HUES64 (cell line): Measurements from ENCODE around the gene HIVEP3.

Source experiments
- H3K27ac ChIP-seq: 2 replicates; pipeline ENCODE4 v1.7.0; 2013; ENCODE audit warnings: low read depth, low read length, inconsistent platforms
- H3K27me3 ChIP-seq: 2 replicates; pipeline ENCODE4 v1.6.1; 2013; ENCODE audit warnings: mild to moderate bottlenecking, low read length; ENCODE audit not compliant: insufficient read depth
- H3K36me3 ChIP-seq: 2 replicates; pipeline ENCODE4 v1.6.1; 2013; ENCODE audit warnings: mild to moderate bottlenecking, low read length; ENCODE audit not compliant: insufficient read depth
- H3K4me1 ChIP-seq: 2 replicates; pipeline ENCODE4 v1.6.1; 2013; ENCODE audit warnings: mild to moderate bottlenecking, low read length, moderate library complexity; ENCODE audit not compliant: insufficient read depth
- H3K4me3 ChIP-seq: 2 replicates; pipeline ENCODE4 v1.5.1; 2013; ENCODE audit warnings: mild to moderate bottlenecking, low read length, moderate library complexity
- H3K9ac ChIP-seq: 2 replicates; pipeline ENCODE4 v1.6.1; 2013; ENCODE audit warnings: mild to moderate bottlenecking, low read depth, low read length
- H3K9me3 ChIP-seq: 2 replicates; pipeline ENCODE4 v1.6.1; 2013; ENCODE audit warnings: low read depth, low read length; ENCODE audit not compliant: insufficient read depth
- WGBS: fragments of 150-250, 120-280 bp; methylation state at CpG from one replicate; pipeline ENCODE4 v1.1.7; 2013; ENCODE audit warnings: missing lambda C conversion rate; 5-methylcytosine and 5-hydroxymethylcytosine counted together

HIVEP3 gene

DNA sequence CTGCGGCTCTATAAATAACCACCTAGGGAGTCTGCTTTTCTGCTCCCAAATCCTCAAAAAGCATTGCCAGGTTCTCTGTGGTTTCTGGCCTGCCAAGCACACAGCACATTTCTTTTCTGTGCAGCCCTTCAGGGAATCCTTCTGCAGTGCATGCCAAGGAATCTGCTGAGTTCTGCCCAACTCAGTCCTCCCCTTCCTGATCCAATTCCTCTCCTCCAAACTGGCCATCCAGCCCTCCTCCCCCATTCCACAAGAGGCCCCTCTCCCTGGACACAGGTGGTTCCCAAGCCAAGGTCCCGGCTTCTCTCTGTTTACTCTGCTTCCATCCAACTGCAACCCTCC, 61.8 kb downstream of the HIVEP3 start:
- WGBS, result 88% methylated on average over 2 of the region's 2 CpGs
- Histone ChIP-seq H3K9me3 (no peaks in the 10 kb centered on the region), H3K27me3 (no peaks in the 10 kb centered on the region), H3K4me3 (no peak overlapping the region), H3K9ac (no peak overlapping the region), H3K36me3 (no peaks in the 10 kb centered on the region), H3K27ac (no peak overlapping the region), H3K4me1 (peaks cover 15% of the 10 kb centered on the region)

DNA sequence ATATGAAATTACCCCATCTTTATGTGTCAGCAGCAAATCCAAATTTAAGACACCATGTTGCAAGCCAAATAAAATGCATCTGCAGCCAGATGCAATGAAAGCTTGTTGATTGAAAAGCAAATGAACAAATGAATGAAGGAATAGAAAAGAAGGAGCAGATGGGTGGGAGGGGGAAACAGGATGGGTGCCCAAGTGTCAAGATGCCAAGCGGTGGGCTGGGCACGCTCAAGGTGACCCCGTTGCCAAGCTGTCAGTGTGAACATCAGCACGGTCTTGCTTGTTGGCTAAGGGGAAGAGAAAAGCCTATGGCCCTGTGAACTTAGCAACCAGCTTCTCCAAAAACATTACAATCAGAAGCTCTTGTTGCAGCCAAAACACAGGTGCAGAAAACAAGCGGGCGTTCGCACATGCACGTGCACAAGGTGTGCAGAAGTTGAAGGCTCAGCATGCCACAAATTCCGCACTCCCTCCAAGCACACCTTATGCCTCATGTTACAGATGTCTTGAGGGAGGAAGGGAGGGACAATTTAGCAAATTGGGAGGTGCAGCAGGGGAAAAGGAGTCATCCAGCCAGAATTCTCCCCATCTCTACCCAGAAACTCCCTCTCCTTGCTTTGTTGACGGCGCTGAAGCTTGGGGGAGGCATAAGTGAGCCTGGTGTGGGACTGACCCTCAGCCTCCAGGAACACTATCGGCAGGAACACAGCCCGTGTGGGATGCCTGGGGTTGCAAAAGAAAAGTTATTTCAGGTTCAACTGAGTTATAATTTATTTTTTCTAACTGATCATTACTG, 62.4 kb downstream of the HIVEP3 start:
- Histone ChIP-seq H3K27me3 (no peaks in the 10 kb centered on the region), H3K9me3 (no peaks in the 10 kb centered on the region), H3K9ac (no peak overlapping the region), H3K27ac (no peak overlapping the region), H3K36me3 (no peaks in the 10 kb centered on the region), H3K4me1 (peaks cover 11% of the 10 kb centered on the region), H3K4me3 (no peak overlapping the region)
- 92% methylated on average over 12 of the region's 13 CpGs for WGBS

DNA sequence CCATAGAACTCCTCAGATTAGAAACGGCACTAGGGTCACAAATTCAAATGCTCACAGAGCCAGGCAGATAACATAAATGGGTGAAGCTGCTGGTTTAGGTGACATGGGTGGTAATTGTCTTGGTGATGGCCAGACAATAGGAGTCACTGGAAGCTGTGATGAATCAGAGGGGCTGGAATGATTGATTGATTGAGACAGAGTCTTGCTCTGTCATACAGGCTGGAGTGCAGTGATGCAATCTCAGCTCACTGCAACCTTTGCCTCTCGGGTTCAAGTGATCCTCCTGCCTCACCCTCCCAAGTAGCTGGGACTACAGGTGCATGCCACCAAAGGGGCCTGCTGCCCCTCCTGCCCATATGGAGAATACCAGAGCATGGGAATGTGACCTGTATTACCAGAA, 63.0 kb downstream of the HIVEP3 start:
- Histone ChIP-seq H3K36me3 (no peaks in the 10 kb centered on the region), H3K27ac (no peak overlapping the region), H3K9me3 (no peaks in the 10 kb centered on the region), H3K4me3 (no peak overlapping the region), H3K4me1 (peaks cover 8% of the 10 kb centered on the region), H3K27me3 (no peaks in the 10 kb centered on the region), H3K9ac (no peak overlapping the region)
- WGBS, result 83% methylated on average over 2 of the region's 2 CpGs

DNA sequence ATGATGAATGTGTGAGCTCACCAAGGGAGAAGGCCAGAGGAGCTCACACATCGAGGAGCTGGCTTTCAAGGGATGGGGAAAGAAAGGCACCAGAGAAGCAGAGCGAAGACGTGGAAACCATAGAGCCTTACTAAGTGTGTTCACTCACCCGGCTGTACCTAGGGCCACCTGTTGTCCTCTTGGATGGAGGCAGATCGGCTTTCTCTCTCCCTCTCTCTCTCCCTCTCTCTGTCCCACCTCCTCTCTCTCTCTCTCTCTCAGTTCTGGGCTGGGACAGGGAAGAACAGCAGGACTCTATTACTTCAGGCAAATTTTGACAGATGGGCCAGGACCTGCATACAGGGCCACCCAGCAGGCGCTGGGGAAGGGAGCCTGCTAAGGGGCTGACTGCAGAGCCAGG, 64.8 kb downstream of the HIVEP3 start:
- no peaks in the 10 kb centered on the region for H3K9me3 ChIP-seq
- H3K4me1 ChIP-seq, result no peaks in the 10 kb centered on the region; the same call in 1 of the 2 replicates
- H3K4me3 ChIP-seq, result no peak overlapping the region
- H3K9ac ChIP-seq, result no peak overlapping the region
- H3K36me3 ChIP-seq, result no peaks in the 10 kb centered on the region
- no peak overlapping the region for H3K27ac ChIP-seq
- WGBS, result 86% methylated on average over 6 of the region's 6 CpGs
- no peaks in the 10 kb centered on the region for H3K27me3 ChIP-seq

DNA sequence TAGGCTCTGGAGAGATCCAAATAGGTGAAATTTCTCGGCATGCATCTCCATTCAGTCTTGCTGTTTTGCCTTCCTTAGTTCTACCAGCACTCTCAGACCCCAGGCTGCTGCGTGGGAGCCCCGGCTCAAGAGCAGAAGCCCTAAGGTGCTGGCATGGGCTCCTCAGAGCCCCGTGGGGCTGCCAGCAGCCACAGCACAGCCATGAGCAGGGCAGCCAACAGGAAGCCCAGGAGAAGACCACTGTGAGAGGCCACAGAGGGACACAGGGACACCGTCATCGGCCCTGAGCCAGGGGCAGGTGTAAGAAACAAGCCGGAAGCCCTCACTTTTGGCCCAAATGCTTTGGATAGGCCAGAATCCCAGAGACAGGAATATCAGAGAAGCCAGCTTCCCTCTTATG, 66.6 kb downstream of the HIVEP3 start:
- Histone ChIP-seq H3K27ac (no peak overlapping the region), H3K36me3 (no peaks in the 10 kb centered on the region), H3K9ac (no peak overlapping the region), H3K4me1 (no peaks in the 10 kb centered on the region; the same call in 1 of the 2 replicates), H3K9me3 (no peaks in the 10 kb centered on the region), H3K4me3 (no peak overlapping the region), H3K27me3 (no peaks in the 10 kb centered on the region)
- 92% methylated on average over 7 of the region's 7 CpGs for WGBS

DNA sequence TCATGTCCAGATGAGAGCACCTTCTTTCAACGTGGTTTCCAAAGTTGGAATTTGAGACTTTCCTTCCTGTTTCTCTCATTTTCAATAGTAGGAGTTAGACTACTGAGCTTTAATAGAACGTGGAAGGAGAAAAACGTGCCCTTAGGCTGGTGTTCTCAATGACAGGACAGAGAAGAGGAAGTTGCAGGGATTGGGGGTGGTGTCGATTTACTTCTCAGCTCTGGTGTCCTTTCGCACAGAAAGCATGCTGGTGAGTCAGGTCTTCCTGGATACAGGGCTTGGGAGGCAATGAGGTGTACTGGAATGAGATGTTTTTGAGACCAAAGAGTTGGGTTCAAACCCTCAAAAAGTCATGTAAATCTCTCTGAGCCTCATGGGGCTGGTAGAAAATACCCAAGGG, 67.1 kb downstream of the HIVEP3 start:
- no peaks in the 10 kb centered on the region for H3K9me3 ChIP-seq
- WGBS, result 55% methylated on average over 5 of the region's 5 CpGs
- H3K4me1 ChIP-seq, result no peaks in the 10 kb centered on the region; the same call in 1 of the 2 replicates
- no peak overlapping the region for H3K9ac ChIP-seq
- H3K27me3 ChIP-seq, result no peaks in the 10 kb centered on the region
- H3K4me3 ChIP-seq, result no peak overlapping the region
- no peak overlapping the region for H3K27ac ChIP-seq
- H3K36me3 ChIP-seq, result no peaks in the 10 kb centered on the region

DNA sequence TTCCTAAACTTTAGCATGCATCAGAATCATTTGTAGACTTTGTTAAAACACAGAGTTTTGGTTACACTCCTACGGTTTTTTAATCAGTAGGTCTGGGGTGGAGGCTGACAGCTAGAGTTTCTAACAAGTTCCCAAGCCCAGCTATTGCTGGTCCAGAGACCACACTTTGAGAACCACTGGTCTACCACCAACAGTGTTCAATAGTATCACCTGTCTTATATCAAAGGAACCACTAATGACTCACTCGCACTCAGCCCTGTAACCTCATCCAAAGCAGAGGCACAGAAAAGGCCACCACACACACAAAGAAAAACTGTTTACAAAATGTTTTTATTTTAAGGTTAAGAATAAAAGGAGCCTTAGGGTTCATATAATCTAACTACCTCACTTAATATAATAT, 68.7 kb downstream of the HIVEP3 start:
- H3K4me3 ChIP-seq, result no peak overlapping the region
- no peak overlapping the region for H3K27ac ChIP-seq
- H3K9ac ChIP-seq, result no peak overlapping the region
- H3K27me3 ChIP-seq, result no peaks in the 10 kb centered on the region
- 75% methylated on average over 2 of the region's 2 CpGs for WGBS
- H3K9me3 ChIP-seq, result no peaks in the 10 kb centered on the region
- no peaks in the 10 kb centered on the region for H3K36me3 ChIP-seq
- no peaks in the 10 kb centered on the region; the same call in 1 of the 2 replicates for H3K4me1 ChIP-seq

DNA sequence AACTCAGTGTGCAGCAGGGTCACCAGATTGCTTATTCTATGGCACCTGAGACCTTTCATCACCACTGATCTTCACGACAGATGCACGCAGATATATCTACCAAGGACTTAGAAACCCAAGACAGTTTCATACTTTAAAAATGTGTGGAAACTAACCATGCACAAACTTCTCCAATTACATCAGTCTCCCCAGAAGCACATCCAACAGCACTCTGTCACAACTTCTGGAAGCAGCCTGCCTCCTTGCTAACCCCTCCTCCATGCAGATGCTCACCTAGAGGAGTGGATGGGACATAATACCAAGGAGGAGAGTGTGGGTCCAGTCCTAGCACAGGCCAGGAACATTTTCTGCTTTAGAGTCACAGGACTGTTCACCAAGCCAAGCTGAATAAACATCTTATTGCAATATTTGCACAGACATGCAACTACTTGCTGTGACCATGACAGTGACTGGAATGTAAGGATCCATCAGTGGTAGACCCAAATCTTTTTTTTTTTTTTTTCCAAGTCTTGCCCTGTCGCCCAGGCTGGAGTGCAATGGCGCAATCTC, 69.4 kb downstream of the HIVEP3 start:
- no peaks in the 10 kb centered on the region; the same call in 1 of the 2 replicates for H3K4me1 ChIP-seq
- no peaks in the 10 kb centered on the region for H3K27me3 ChIP-seq
- H3K4me3 ChIP-seq, result no peak overlapping the region
- H3K9ac ChIP-seq, result no peak overlapping the region
- no peaks in the 10 kb centered on the region for H3K9me3 ChIP-seq
- no peaks in the 10 kb centered on the region for H3K36me3 ChIP-seq
- H3K27ac ChIP-seq, result no peak overlapping the region
- 93% methylated on average over 4 of the region's 4 CpGs for WGBS

DNA sequence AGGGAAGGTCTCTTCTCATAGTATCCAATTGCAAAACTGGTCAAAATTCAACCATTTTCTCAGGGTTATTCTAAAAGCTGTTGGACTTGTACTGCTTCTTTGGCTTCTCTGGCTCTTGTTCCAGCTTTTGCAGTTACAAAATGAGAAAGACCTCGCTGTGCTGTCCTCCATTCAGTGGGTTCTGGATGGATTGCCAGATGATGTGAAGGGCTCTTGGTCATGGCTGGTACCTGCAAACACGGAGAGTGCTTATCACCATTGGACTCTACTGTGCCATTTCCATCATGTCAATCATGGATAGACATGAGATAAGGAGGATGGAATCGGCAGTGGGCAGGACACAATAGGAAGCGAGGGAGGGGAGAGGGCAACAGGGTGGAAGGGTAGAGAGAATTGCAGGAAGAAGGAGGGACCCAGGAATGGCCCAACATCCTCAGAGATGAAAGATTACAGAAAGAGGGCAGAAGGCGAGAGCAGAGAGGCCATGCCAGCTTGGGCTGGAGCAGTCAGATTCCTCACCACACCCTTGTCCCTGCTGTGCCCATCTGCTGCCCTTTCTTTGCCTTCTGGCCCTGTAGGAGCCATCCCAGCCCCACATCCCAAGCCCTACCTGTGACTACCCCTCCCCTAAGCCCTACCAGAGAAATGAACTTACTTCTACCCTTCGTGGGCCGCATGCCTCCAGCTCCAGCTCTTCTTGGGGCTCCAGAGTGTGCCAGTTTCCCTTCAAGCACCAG, 70.3 kb downstream of the HIVEP3 start:
- Histone ChIP-seq H3K4me3 (no peak overlapping the region), H3K36me3 (no peaks in the 10 kb centered on the region), H3K9ac (no peak overlapping the region), H3K27me3 (no peaks in the 10 kb centered on the region), H3K4me1 (peaks cover 9% of the 10 kb centered on the region), H3K9me3 (no peaks in the 10 kb centered on the region), H3K27ac (no peak overlapping the region)
- 91% methylated on average over 7 of the region's 7 CpGs for WGBS

DNA sequence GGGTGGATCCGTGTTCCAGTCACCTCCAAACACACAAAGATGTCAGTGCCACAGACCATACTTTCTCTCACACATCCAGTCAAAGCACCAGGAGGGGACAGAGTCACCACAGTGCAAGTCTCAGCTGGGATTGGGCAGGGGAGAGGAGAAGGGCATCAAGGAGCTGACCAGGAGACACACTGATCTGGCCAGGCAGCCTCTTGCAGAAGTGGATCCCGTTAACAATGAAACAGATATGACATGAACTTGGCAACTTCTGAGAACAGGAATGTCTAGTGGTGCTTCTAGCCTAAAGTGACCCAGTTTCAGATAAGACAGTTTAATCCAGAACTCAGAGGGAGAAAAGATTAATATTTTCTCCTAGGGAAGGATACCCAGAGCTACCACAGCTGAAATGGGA, 71.0 kb downstream of the HIVEP3 start:
- Histone ChIP-seq H3K4me3 (no peak overlapping the region), H3K27ac (no peak overlapping the region), H3K4me1 (peaks cover 15% of the 10 kb centered on the region), H3K36me3 (no peaks in the 10 kb centered on the region), H3K9me3 (no peaks in the 10 kb centered on the region), H3K27me3 (no peaks in the 10 kb centered on the region), H3K9ac (no peak overlapping the region)
- 89% methylated on average over 2 of the region's 2 CpGs for WGBS

DNA sequence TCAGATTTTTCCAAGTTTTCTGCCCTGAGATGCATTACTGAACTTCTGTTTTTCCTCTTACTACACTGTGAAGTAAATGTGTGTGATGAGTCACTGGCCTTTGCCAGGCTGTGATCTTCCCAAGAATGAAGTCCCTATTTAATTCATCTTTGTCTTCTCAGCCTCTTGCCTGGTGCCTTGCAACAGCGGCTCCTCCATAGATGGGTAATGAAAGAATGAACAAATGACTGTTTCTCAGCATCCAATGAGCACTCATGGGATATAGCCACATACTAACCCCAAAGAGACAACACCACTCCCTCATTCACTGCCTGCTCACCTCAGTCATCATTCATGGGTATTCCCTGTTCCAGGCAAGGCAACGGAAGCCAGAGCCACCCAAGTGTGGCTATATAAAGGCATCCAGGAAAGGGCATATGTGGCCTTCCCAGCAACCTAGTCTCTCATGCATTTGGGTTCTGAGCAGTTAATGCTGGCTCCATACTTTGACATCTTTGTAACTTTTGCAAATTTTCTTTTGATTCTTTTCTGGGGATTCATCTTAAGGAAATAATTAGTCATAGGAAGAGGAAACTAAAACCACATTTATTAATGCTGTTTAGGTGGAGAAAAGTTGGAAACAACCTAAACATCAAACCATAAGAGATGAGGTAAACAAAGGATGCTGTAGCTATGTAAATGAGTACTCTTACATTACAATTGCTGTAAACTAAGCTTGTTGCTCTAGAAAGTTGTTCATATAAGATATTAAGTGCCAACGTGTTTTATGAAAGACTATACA, 71.9 kb downstream of the HIVEP3 start:
- Histone ChIP-seq H3K27me3 (no peaks in the 10 kb centered on the region), H3K9ac (no peak overlapping the region), H3K4me1 (peaks cover 22% of the 10 kb centered on the region), H3K36me3 (no peaks in the 10 kb centered on the region), H3K27ac (no peak overlapping the region), H3K4me3 (no peak overlapping the region), H3K9me3 (no peaks in the 10 kb centered on the region)
- 91% methylated on average over 2 of the region's 3 CpGs for WGBS
